GM12878 (cell line): Measurements from ENCODE around the gene CCDC28A. TPM values are rescaled to one million over a fixed set of nuclear protein-coding genes. Genes with fewer than 3 reads are reported as not detected.

Experiments used
- BHLHE40 ChIP-seq, 2 experiments: fragments of 450-650 bp in 1 of 2; IDR thresholded peaks; 2 replicates each; pipeline ENCODE4 v1.6.1; 2011 to 2017; ENCODE audit warnings: low read depth in 2 of 2, borderline replicate concordance in 1 of 2, improper control_type of control experiment in 1 of 2, low read length in 1 of 2, mild to moderate bottlenecking in 1 of 2
- CREB1 ChIP-seq: IDR thresholded peaks from 2 replicates; pipeline ENCODE4 v1.6.1; 2012; ENCODE audit warnings: low read depth, mild to moderate bottlenecking, inconsistent platforms
- CTCF ChIP-seq, 3 experiments: IDR thresholded peaks in 2 of 3; conservative IDR thresholded peaks in 1 of 3; 2 replicates each; pipeline ENCODE4 v1.5.1; 2011; ENCODE audit warnings: low read depth in 3 of 3, low read length in 3 of 3, mild to moderate bottlenecking in 3 of 3, control low read depth in 2 of 3, moderate library complexity in 2 of 3, inconsistent platforms in 1 of 3, mixed read lengths in 1 of 3; ENCODE audit not compliant: control insufficient read depth in 2 of 3, insufficient read depth in 1 of 3; ENCODE audit errors: extremely low read depth in 1 of 3
- CUX1 ChIP-seq: IDR thresholded peaks from 2 replicates; pipeline ENCODE4 v1.6.1; 2012; ENCODE audit warnings: improper control_type of control experiment, low read depth, low read length; ENCODE audit not compliant: insufficient replicate concordance
- NFYA ChIP-seq: IDR thresholded peaks from 2 replicates; pipeline ENCODE4 v1.6.1; 2011; ENCODE audit warnings: low read depth, mild to moderate bottlenecking, low read length, improper control_type of control experiment, borderline replicate concordance
- NKRF ChIP-seq: fragments of 450-650 bp; conservative IDR thresholded peaks from 2 replicates; pipeline ENCODE4 v1.6.1; 2017; ENCODE audit warnings: mild to moderate bottlenecking, moderate library complexity
- POU2F2 ChIP-seq: IDR thresholded peaks from 3 replicates; pipeline ENCODE4 v1.6.1; 2011; ENCODE audit warnings: low read depth, mild to moderate bottlenecking, low read length, borderline replicate concordance
- SREBF1 ChIP-seq: IDR thresholded peaks from 2 replicates; pipeline ENCODE4 v1.6.1; 2012; ENCODE audit warnings: mild to moderate bottlenecking, low read length
- TAF1 ChIP-seq: IDR thresholded peaks from 2 replicates; pipeline ENCODE4 v1.6.1; 2011; ENCODE audit warnings: mild to moderate bottlenecking, low read depth, low read length, borderline replicate concordance
- polyA plus RNA-seq, 11 experiments: library from polyadenylated mRNA; depleted of rRNA in 4 of 11; unstranded in 6 of 11; stranded (reverse) in 5 of 11; fragments of >200 nt; fragmentation: Nextera tagmentation in 4 of 11; fragmentation: Illumina TruSeq in 1 of 11; extraction: Ambion mirVana in 4 of 11; extraction: Trizol in 1 of 11; gene quantifications; 1 replicate in 1 of 11; 2 replicates in 10 of 11; pipeline versions ENCODE4 v1.2.1 to v1.2.3, GENCODE V29; 2011 to 2016; ENCODE audit warnings: inconsistent platforms in 2 of 11, missing spikeins in 2 of 11, low read depth in 1 of 11
- total RNA-seq, 4 experiments: library from RNA; depleted of rRNA in 3 of 4; stranded (reverse); fragments of >200 nt in 3 of 4; fragmentation: Illumina TruSeq in 1 of 4; extraction: Trizol in 1 of 4; gene quantifications; 2 replicates each; pipeline versions ENCODE4 v1.2.1 to v1.2.3, GENCODE V29; 2013 to 2021

CCDC28A gene
- total and polyA plus RNA-seq, 10 of the 15 experiments (the other 5 are each of a cell fraction or from before 2014, with no cell fraction given) = 13.5 to 38.8 (median 19.2) TPM

GRCh38 chr6:138726066-138726756, 47.4 kb upstream of the CCDC28A start (continued):
- TF ChIP-seq SREBF1 (no peak), CREB1 (no peak), NFYA (no peak), BHLHE40 (IDR thresholded peaks at IDR 0.05; ENCODE audit: borderline replicate concordance in 1 of 2, low read depth in 2 of 2, low read length in 1 of 2) (no peak), NKRF (no peak), POU2F2 (no peak), CUX1 (no peak), CTCF (IDR thresholded peaks at IDR 0.05 in 2 of 3, conservative IDR thresholded peaks at IDR 0.05 in 1 of 3; ENCODE audit: control insufficient read depth in 2 of 3, extremely low read depth in 1 of 3, insufficient read depth in 1 of 3, low read depth in 3 of 3, low read length in 3 of 3) (no peak), TAF1 (no peak)
